GM10248 (cell line): ENCODE data around the gene TMEM97.

Source experiments
- CTCF ChIA-PET: fragments of 300-600 bp; sonication (Branson Sonifier 250); formaldehyde crosslinking; extraction: SDS; loops from one replicate; lab custom pipeline; 2021; ENCODE audit warnings: antibody characterized with exemption; lab: Yijun Ruan, JAX
- POLR2A ChIA-PET: fragments of 350-650 bp; sonication (Branson Sonifier 250); formaldehyde crosslinking; extraction: SDS; loops from one replicate; lab custom pipeline; 2020; ENCODE audit warnings: antibody characterized with exemption; lab: Yijun Ruan, JAX
- DNase-seq: peaks from one replicate; pipeline ENCODE4 v3.0.0; 2012; ENCODE audit errors: extremely low spot score
- TF ChIP-seq, protein P1 (sequence below): IDR thresholded peaks from 2 replicates; pipeline ENCODE4 v1.5.1; 2012; ENCODE audit warnings: mild to moderate bottlenecking, low read depth; ENCODE audit errors: extremely low read depth, missing control alignments, control extremely low read depth

The TMEM97 gene

DNA sequence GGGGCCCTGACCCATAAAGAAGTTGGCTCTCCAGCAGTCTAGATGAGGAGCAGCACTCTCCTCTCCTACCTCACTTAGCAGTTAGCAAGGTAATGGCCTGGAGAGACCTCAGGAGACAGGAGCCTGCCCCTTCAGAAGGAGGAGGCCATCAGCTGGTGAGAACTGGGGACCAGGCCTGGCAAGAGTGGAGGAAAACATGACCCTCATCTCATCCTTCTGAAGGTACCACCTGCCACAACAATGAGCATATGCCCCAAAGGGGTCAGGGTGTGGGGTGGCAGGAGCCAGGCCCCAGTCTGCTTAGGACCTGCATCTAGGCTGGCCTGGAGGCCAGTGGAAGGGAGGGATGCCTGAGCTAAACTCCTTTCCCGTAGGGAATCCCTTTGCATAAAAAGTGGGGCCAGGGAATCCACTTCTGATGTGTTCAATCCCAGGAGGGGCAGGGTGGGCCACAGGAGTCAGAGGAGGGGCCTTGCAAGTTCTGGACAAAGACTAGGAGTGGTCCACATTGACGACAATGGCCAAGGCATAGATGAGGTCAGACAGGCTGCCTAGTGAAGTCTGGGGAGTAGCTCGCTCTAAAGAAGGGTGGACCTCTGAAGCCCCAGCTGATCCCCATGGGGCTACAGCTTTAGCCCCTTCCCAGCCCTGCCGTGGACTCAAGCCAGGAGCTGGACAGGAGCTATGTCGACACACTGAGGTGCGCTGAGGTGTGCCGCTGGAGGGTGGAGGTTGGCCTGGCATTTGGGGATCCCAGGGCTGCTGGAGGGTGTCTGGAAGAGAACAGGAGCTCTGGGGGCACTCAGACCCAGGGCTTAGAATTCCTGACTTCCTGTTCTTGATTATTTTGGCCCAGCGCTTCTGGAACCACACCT lies 45.0 kb downstream of the TMEM97 start:
- ChIA-PET CTCF (no interaction called here), POLR2A (no interaction called here)
- no peak for DNase-seq
- TF ChIP-seq, protein P1, sequence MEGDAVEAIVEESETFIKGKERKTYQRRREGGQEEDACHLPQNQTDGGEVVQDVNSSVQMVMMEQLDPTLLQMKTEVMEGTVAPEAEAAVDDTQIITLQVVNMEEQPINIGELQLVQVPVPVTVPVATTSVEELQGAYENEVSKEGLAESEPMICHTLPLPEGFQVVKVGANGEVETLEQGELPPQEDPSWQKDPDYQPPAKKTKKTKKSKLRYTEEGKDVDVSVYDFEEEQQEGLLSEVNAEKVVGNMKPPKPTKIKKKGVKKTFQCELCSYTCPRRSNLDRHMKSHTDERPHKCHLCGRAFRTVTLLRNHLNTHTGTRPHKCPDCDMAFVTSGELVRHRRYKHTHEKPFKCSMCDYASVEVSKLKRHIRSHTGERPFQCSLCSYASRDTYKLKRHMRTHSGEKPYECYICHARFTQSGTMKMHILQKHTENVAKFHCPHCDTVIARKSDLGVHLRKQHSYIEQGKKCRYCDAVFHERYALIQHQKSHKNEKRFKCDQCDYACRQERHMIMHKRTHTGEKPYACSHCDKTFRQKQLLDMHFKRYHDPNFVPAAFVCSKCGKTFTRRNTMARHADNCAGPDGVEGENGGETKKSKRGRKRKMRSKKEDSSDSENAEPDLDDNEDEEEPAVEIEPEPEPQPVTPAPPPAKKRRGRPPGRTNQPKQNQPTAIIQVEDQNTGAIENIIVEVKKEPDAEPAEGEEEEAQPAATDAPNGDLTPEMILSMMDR: no peak

DNA sequence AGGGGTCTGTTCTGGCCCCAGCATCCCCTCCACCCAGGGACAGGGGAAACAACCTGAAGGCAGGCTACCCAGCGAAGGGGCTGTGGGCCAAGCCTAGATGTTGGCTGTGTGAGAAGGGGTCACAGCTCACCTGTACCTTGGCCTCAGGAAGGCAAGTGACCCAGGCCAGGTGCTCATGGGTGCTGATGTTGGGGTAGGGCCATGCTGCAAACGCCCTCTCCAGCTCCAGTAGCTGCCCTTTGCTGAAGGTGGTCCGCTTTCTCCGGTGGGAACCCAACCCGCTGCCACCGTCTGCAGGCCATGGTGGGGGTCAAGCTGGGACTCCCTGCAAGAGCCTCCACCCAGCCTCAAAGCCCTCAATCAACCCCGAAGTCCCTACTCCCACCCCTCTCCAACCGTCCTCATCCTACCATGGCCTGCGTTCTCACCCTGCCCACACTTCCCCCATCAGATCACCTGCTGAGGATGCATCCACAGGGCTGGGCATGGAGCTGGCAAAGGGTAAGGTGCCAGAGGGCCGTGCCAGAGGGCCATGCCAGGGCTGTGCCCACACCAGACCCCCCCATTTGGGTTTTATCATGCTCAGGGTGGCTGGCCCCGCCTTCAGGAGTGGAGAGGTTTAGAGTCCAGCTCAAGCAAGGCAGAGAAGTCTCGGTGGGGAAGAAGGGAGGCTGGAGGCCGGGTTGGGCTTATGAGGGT lies 45.8 kb downstream of the TMEM97 start, which contains the start of gene SEBOX:
Gene SEBOX, minus strand, starts transcription at position 535 of the 699 bp plus-strand sequence. Its CDS starts 48 bp downstream, at position 487.
- TF ChIP-seq, protein P1: no peak
- ChIA-PET POLR2A (no interaction called here), CTCF (interaction anchor here (1.5 kb wide), 1 partner anchor 22 kb away, joined by 3 read pairs; no protein-coding TSS in a partner anchor)

DNA sequence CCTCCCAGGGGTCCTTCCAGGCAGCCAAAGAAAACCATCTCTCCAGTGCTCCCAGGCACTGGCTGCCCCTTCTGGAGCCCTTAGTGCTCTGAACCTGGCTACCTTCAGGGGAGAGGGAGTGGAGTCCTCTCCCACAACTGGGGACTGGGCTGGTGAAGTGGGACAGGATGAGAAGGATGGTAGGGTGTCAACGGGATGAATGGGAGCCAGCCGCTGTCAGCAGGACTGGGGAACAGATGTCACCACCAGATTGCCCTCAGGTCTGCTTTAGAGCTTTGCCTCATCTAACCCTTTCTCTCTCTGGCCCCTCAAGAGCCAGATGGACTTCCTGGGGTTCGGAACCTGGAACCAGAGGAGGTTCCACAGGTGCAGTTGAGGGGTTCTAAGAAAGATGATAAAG lies 46.5 kb downstream of the TMEM97 start:
- CTCF ChIA-PET: interaction anchor here (0.9 to 1.5 kb wide), 2 partner anchors 22 to 51 kb away, joined by 3 read pairs; no protein-coding TSS in a partner anchor
- DNase-seq: no peak
- TF ChIP-seq, protein P1: no peak
- POLR2A ChIA-PET: no interaction called here

More for the DNA sequence above, 45.8 kb downstream of the TMEM97 start, which contains the start of gene SEBOX:
- DNase-seq: no peak

DNA sequence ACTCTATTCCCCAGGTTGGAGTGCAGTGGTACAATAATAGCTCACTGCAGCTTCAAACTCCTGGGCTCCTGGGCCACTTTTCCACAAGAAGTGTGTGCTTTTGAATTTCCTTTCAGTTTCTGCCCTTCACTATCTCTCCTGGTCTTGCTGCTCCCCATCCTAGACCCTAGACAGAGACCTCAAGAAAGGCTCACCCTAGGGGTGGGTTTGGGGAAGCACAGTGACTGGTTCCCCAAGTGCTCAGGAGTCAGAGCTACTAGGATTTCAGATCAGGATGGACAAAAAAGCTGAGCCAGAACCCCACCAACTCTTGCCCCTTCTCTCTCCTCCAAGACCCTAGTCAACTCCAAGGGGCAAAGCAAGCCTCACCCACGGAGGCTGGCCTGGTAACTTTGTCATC lies 47.6 kb downstream of the TMEM97 start:
- no peak for DNase-seq
- ChIA-PET POLR2A (interaction anchor here (1.5 kb wide), 1 partner anchor 31 kb away, joined by 6 read pairs; the partner anchor contains the start of genes IFT20 and TNFAIP1), CTCF (interaction anchor here (1.1 to 4.6 kb wide), 3 partner anchors 9 to 38 kb away, joined by 3 to 20 read pairs (median 4); partner anchors contain the start of gene POLDIP2)
- TF ChIP-seq, protein P1: no peak

DNA sequence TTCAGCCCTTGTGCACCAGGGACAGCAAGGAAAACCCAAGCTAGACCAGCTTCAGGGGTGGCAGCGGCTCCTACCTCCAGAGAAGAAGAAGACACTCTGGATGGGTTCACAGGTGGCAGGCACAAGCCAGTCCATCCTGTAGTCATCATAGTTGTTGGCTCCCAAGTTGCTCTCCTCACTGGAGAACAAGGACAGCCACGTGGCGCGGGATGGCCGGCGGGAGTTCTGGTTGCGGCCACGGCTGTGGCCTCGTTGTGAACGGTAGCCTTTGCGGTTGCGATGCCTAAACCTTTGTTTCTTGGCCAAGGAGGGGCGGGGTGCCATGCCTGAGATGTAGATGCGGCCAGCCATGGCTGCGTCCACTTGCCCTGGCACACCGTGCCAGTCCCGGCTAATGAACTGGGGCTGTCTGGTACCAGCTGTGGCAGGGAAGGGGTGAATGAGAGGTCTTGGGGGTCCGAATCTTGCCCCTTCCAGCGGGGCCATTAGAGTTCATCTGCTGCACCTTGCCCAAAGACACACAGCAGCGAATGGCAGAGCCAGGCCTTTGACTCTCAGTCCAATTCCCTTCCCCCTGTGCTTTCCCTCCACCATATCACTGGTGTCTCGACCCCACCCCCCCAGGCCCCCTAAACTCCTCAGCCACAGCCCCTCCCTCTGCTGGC lies 48.8 kb downstream of the TMEM97 start:
- CTCF ChIA-PET: interaction anchor here (0.7 to 4.6 kb wide), 4 partner anchors 10 to 49 kb away, joined by 3 to 20 read pairs (median 4); partner anchors contain the start of gene POLDIP2
- POLR2A ChIA-PET: interaction anchor here (1.5 to 1.6 kb wide), 2 partner anchors 10 to 32 kb away, joined by 6 to 10 read pairs; partner anchors contain the start of genes IFT20, POLDIP2 and TNFAIP1
- TF ChIP-seq, protein P1: no peak
- no peak for DNase-seq
